ENCODE data around the gene PEAR1. TPM values are rescaled to one million over a fixed set of nuclear protein-coding genes. Genes with fewer than 3 reads are reported as not detected.

The PEAR1 gene
- total RNA-seq, 3 donors from 2014 or later (not counting 1 experiment from before 2014, with no cell fraction given), result 0.52 to 1.4 (median 0.80) TPM

DNA sequence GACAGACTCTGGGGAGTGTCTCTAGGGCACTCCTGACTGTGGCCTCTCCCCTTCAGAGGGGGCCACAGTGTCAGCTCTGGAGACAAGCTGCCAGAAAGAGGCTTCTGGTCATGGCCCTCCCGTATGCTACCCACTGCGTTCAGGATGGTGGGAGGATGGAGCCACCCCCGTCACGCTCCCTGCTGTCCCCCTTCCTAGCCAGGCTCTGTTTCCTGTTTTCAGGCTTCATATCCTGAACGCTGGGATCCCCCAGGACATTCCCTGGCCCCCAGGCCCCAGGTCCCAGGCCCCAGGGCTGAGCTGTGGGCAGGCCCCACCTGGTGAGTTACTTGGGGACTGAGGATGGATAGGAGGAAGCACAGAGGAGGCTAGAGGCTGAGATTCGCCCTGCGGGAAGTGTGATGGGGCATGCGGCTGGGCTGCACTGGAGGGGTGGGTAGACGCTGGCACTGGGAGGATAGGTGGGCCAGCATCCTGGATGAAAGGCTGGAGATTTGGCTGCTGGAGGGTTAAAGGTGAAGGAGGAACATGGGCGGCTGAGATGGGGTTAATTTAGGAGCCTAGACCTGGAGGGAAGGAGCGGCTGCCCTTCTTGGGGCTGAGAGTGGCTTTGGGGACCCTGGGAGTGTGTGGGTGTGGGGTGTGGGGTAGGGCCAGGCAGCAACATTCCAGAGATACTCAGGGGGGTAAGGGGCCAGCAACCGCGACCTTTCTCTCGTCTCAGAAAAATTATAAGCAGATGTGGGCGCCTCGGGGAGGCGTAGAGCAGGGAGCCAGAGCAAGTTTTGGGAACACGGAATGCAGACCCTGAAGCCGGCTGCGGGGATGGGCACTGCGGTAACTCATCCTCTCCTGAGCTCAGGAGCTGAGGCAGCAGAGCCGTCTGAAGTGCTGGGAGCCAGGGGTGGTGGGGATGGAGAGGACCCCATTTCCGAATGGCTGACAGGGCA, 8.7 kb downstream of the PEAR1 start:
- H3K36me3 Mint-ChIP-seq, result no peaks in the 10 kb centered on the region
- no peak for TF ChIP-seq CTCF (IDR thresholded peaks at IDR 0.05)
- no peak overlapping the region for H3K4me3 ChIP-seq (ENCODE audit: low read length)
- H3K27me3 ChIP-seq (ENCODE audit: control insufficient read depth, insufficient read depth, low read length), result no peaks in the 10 kb centered on the region
- H3K9me3 ChIP-seq (ENCODE audit: control insufficient read depth, insufficient read depth, low read length), result no peaks in the 10 kb centered on the region
- no peak overlapping the region for H3K27ac ChIP-seq (ENCODE audit: low read length)
- peaks cover 0 to 20% of the 10 kb centered on the region in 2 donors for H3K27me3 Mint-ChIP-seq (ENCODE audit: low read depth in 2 of 2)
- H3K27ac Mint-ChIP-seq, result no peak overlapping the region
- no peaks in the 10 kb centered on the region for H3K36me3 ChIP-seq (ENCODE audit: control insufficient read depth, insufficient read depth, low read length)
- ATAC-seq (no peak), DNase-seq (no peak)
- no peaks in the 10 kb centered on the region for H3K9me3 Mint-ChIP-seq
- no peak overlapping the region for H3K4me3 Mint-ChIP-seq
- intact Hi-C loops (cut with micrococcal nuclease), result no loop called here
- H3K4me1 ChIP-seq (ENCODE audit: control insufficient read depth, insufficient read depth, low read length), result no peaks in the 10 kb centered on the region
- 92% methylated on average over 22 of the region's 23 CpGs for WGBS (ENCODE audit: insufficient coverage)
- H3K4me1 Mint-ChIP-seq, result peaks cover 5 to 12% of the 10 kb centered on the region in 2 donors

DNA sequence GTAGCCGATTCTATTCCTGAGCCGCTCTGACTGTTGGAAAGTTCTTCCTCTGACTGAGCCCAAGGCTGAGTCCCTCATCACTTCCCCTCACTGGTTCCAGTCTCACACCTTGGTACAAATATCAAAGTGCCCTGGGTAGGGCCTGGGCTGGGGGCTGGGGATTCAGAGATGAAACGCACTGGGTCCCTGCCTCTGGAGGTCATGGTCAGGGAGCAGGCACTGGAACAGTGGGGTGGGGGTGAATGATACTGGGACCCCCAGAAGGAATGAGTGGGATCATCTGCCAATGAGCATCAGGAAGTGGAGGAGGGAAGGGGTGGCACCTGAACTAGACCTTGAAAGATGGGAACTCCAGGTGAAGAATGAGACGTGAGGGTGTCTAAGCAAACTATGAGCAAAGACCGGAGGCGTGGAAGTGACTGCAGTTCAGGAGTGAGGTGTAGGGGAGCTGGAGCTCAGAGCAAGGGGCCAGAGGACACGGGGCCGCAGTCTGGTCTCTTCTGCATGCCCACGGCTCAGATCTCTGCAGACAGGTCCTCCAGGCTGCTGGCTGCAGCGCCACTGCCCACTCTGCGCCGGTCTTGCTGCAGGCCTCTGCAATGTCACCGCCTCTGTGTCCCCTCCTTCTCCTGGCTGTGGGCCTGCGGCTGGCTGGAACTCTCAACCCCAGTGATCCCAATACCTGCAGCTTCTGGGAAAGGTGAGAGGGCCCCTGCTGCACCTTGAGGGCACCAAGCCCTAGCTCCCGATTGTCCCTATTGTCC, 10.0 kb downstream of the PEAR1 start:
- Mint-ChIP-seq H3K9me3 (no peaks in the 10 kb centered on the region), H3K27me3 (ENCODE audit: low read depth in 2 of 2) (peaks cover 0 to 14% of the 10 kb centered on the region in 2 donors), H3K36me3 (no peaks in the 10 kb centered on the region), H3K27ac (no peak overlapping the region), H3K4me3 (no peak overlapping the region), H3K4me1 (peaks cover 0 to 3% of the 10 kb centered on the region in 2 donors)
- ATAC-seq (no peak), DNase-seq (no peak)
- H3K27me3 ChIP-seq (ENCODE audit: control insufficient read depth, insufficient read depth, low read length), result no peaks in the 10 kb centered on the region
- H3K4me3 ChIP-seq (ENCODE audit: low read length), result no peak overlapping the region
- no peaks in the 10 kb centered on the region for H3K9me3 ChIP-seq (ENCODE audit: control insufficient read depth, insufficient read depth, low read length)
- TF ChIP-seq CTCF (IDR thresholded peaks at IDR 0.05), result no peak
- no peaks in the 10 kb centered on the region for H3K36me3 ChIP-seq (ENCODE audit: control insufficient read depth, insufficient read depth, low read length)
- 87% methylated on average over 15 of the region's 15 CpGs for WGBS (ENCODE audit: insufficient coverage)
- H3K4me1 ChIP-seq (ENCODE audit: control insufficient read depth, insufficient read depth, low read length), result peaks cover 3% of the 10 kb centered on the region
- no peak overlapping the region for H3K27ac ChIP-seq (ENCODE audit: low read length)
- intact Hi-C loops (cut with micrococcal nuclease), result no loop called here

GRCh38 chr1:156904187-156904959, 10.9 kb downstream of the PEAR1 start:
- H3K4me1 Mint-ChIP-seq, result no peaks in the 10 kb centered on the region
- TF ChIP-seq CTCF (IDR thresholded peaks at IDR 0.05), result no peak
- no peak for DNase-seq
- H3K4me1 ChIP-seq (ENCODE audit: control insufficient read depth, insufficient read depth, low read length), result peaks cover 3% of the 10 kb centered on the region
- no peaks in the 10 kb centered on the region for H3K27me3 ChIP-seq (ENCODE audit: control insufficient read depth, insufficient read depth, low read length)
- H3K9me3 ChIP-seq (ENCODE audit: control insufficient read depth, insufficient read depth, low read length), result no peaks in the 10 kb centered on the region
- intact Hi-C loops (cut with micrococcal nuclease), result no loop called here
- H3K36me3 ChIP-seq (ENCODE audit: control insufficient read depth, insufficient read depth, low read length), result no peaks in the 10 kb centered on the region
- H3K27me3 Mint-ChIP-seq (ENCODE audit: low read depth in 2 of 2), result peaks cover 0 to 7% of the 10 kb centered on the region in 2 donors
- ATAC-seq, result no peak
- no peak overlapping the region for H3K27ac ChIP-seq (ENCODE audit: low read length)
- WGBS (ENCODE audit: insufficient coverage), result 81% methylated on average over 16 of the region's 19 CpGs
- H3K4me3 Mint-ChIP-seq, result no peak overlapping the region
- H3K9me3 Mint-ChIP-seq, result no peaks in the 10 kb centered on the region
- H3K27ac Mint-ChIP-seq, result no peak overlapping the region
- H3K4me3 ChIP-seq (ENCODE audit: low read length), result no peak overlapping the region
- no peaks in the 10 kb centered on the region for H3K36me3 Mint-ChIP-seq
